Liver (tissue), 3 donors: Measurements from ENCODE around the gene HEXB.

Source experiments
- EGR1 ChIP-seq, 2 donors: IDR thresholded peaks; 2 replicates each; pipeline ENCODE4 v1.6.1; 2016 to 2018; ENCODE audit warnings: antibody characterized with exemption in 2 of 2, low read depth in 2 of 2
- GABPA ChIP-seq, 2 donors: IDR thresholded peaks in 1 of 2; conservative IDR thresholded peaks in 1 of 2; 2 replicates each; pipeline ENCODE4 v1.6.1; 2016; ENCODE audit warnings: antibody characterized with exemption in 2 of 2, mild to moderate bottlenecking in 1 of 2, moderate library complexity in 1 of 2
- JUND ChIP-seq, 2 donors: IDR thresholded peaks; 2 replicates each; pipeline ENCODE4 v1.6.1; 2016; ENCODE audit warnings: antibody characterized with exemption in 2 of 2
- RAD21 ChIP-seq, 2 donors: IDR thresholded peaks; 2 replicates each; pipeline ENCODE4 v1.6.1; 2016; ENCODE audit warnings: antibody characterized with exemption in 2 of 2, mild to moderate bottlenecking in 2 of 2
- RXRA ChIP-seq, 2 donors: IDR thresholded peaks; 2 replicates each; pipeline ENCODE4 v1.6.1; 2017 to 2018; ENCODE audit warnings: antibody characterized with exemption in 2 of 2, mild to moderate bottlenecking in 1 of 2
- SP1 ChIP-seq: IDR thresholded peaks from 2 replicates; pipeline ENCODE4 v1.6.1; 2018; ENCODE audit warnings: antibody characterized with exemption, mild to moderate bottlenecking
- TAF1 ChIP-seq: conservative IDR thresholded peaks from 2 replicates; pipeline ENCODE4 v1.6.1; 2016; ENCODE audit warnings: antibody characterized with exemption, mild to moderate bottlenecking
- YY1 ChIP-seq: IDR thresholded peaks from 2 replicates; pipeline ENCODE4 v1.6.1; 2016; ENCODE audit warnings: antibody characterized with exemption, mild to moderate bottlenecking
- TF ChIP-seq, protein P1 (sequence below): fragments of 150-350 bp; IDR thresholded peaks from 2 replicates; pipeline ENCODE4 v1.5.1; 2017; ENCODE audit warnings: improper control_type of control experiment, low read depth, low read length; ENCODE audit not compliant: missing input control
- TF ChIP-seq, protein P2 (sequence below): IDR thresholded peaks from 2 replicates; pipeline ENCODE4 v1.6.1; 2016; ENCODE audit warnings: antibody characterized with exemption
- TF ChIP-seq, protein P3 (sequence below): IDR thresholded peaks from 2 replicates; pipeline ENCODE4 v1.6.1; 2016; ENCODE audit warnings: antibody characterized with exemption
- TF ChIP-seq, protein P4 (sequence below): IDR thresholded peaks from 2 replicates; pipeline ENCODE4 v1.6.1; 2016; ENCODE audit warnings: antibody characterized with exemption
- TF ChIP-seq, protein P5 (sequence below): IDR thresholded peaks from 2 replicates; pipeline ENCODE4 v1.6.1; 2016; ENCODE audit warnings: antibody characterized with exemption, mild to moderate bottlenecking
- donor health status: healthy.
- donor health status: healthy.

DNA sequence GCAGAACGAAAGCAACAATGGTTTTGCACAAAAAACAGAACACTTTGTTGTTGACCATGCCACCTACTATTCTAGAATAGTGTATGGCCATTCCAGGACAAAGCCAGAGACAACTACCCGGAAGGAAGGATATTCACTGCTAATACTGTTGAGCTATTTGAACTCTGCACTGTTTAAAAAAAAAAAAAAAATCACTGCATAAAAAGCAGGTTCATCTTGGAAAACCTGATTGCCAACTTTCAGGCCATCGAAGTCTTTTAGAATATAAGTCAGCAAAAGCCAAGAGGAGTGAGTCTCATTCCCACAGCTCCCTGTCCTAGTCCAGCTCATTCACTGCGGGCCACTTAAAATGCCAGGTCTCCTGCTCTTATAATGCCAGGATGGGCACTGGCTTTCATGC, 48.5 kb upstream of the HEXB start:
- TF ChIP-seq SP1, result no peak
- TF ChIP-seq, protein P1, sequence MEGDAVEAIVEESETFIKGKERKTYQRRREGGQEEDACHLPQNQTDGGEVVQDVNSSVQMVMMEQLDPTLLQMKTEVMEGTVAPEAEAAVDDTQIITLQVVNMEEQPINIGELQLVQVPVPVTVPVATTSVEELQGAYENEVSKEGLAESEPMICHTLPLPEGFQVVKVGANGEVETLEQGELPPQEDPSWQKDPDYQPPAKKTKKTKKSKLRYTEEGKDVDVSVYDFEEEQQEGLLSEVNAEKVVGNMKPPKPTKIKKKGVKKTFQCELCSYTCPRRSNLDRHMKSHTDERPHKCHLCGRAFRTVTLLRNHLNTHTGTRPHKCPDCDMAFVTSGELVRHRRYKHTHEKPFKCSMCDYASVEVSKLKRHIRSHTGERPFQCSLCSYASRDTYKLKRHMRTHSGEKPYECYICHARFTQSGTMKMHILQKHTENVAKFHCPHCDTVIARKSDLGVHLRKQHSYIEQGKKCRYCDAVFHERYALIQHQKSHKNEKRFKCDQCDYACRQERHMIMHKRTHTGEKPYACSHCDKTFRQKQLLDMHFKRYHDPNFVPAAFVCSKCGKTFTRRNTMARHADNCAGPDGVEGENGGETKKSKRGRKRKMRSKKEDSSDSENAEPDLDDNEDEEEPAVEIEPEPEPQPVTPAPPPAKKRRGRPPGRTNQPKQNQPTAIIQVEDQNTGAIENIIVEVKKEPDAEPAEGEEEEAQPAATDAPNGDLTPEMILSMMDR, result no peak
- TF ChIP-seq, protein P2, sequence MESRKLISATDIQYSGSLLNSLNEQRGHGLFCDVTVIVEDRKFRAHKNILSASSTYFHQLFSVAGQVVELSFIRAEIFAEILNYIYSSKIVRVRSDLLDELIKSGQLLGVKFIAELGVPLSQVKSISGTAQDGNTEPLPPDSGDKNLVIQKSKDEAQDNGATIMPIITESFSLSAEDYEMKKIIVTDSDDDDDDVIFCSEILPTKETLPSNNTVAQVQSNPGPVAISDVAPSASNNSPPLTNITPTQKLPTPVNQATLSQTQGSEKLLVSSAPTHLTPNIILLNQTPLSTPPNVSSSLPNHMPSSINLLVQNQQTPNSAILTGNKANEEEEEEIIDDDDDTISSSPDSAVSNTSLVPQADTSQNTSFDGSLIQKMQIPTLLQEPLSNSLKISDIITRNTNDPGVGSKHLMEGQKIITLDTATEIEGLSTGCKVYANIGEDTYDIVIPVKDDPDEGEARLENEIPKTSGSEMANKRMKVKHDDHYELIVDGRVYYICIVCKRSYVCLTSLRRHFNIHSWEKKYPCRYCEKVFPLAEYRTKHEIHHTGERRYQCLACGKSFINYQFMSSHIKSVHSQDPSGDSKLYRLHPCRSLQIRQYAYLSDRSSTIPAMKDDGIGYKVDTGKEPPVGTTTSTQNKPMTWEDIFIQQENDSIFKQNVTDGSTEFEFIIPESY, result no peak
- TF ChIP-seq, protein P3, sequence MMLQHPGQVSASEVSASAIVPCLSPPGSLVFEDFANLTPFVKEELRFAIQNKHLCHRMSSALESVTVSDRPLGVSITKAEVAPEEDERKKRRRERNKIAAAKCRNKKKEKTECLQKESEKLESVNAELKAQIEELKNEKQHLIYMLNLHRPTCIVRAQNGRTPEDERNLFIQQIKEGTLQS, result no peak
- TF ChIP-seq, protein P4, sequence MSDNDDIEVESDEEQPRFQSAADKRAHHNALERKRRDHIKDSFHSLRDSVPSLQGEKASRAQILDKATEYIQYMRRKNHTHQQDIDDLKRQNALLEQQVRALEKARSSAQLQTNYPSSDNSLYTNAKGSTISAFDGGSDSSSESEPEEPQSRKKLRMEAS, result no peak
- TF ChIP-seq EGR1 (IDR thresholded peaks at IDR 0.05; ENCODE audit: low read depth in 2 of 2), result no peak
- TF ChIP-seq JUND (IDR thresholded peaks at IDR 0.05), result no peak
- TF ChIP-seq RAD21 (IDR thresholded peaks at IDR 0.05), result no peak
- no peak for TF ChIP-seq RXRA (IDR thresholded peaks at IDR 0.05)
- TF ChIP-seq GABPA (IDR thresholded peaks at IDR 0.05 in 1 of 2, conservative IDR thresholded peaks at IDR 0.05 in 1 of 2), result no peak
- no peak for TF ChIP-seq YY1
- TF ChIP-seq TAF1, result no peak
- TF ChIP-seq, protein P5, sequence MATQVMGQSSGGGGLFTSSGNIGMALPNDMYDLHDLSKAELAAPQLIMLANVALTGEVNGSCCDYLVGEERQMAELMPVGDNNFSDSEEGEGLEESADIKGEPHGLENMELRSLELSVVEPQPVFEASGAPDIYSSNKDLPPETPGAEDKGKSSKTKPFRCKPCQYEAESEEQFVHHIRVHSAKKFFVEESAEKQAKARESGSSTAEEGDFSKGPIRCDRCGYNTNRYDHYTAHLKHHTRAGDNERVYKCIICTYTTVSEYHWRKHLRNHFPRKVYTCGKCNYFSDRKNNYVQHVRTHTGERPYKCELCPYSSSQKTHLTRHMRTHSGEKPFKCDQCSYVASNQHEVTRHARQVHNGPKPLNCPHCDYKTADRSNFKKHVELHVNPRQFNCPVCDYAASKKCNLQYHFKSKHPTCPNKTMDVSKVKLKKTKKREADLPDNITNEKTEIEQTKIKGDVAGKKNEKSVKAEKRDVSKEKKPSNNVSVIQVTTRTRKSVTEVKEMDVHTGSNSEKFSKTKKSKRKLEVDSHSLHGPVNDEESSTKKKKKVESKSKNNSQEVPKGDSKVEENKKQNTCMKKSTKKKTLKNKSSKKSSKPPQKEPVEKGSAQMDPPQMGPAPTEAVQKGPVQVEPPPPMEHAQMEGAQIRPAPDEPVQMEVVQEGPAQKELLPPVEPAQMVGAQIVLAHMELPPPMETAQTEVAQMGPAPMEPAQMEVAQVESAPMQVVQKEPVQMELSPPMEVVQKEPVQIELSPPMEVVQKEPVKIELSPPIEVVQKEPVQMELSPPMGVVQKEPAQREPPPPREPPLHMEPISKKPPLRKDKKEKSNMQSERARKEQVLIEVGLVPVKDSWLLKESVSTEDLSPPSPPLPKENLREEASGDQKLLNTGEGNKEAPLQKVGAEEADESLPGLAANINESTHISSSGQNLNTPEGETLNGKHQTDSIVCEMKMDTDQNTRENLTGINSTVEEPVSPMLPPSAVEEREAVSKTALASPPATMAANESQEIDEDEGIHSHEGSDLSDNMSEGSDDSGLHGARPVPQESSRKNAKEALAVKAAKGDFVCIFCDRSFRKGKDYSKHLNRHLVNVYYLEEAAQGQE, result no peak
